C1 segment of cervical spinal cord (tissue), 14 donors: ENCODE data around the gene SERF1B.
"Not testable (repeated sequence)": the region's sequence is repeated elsewhere in the genome, so short reads cannot be mapped to it uniquely, and the experiment has no call there.

Source experiments
- DNase-seq, 14 donors: peaks; one replicate each; lab custom pipeline; 2025; lab: John Stamatoyannopoulos, UW

The SERF1B gene

DNA sequence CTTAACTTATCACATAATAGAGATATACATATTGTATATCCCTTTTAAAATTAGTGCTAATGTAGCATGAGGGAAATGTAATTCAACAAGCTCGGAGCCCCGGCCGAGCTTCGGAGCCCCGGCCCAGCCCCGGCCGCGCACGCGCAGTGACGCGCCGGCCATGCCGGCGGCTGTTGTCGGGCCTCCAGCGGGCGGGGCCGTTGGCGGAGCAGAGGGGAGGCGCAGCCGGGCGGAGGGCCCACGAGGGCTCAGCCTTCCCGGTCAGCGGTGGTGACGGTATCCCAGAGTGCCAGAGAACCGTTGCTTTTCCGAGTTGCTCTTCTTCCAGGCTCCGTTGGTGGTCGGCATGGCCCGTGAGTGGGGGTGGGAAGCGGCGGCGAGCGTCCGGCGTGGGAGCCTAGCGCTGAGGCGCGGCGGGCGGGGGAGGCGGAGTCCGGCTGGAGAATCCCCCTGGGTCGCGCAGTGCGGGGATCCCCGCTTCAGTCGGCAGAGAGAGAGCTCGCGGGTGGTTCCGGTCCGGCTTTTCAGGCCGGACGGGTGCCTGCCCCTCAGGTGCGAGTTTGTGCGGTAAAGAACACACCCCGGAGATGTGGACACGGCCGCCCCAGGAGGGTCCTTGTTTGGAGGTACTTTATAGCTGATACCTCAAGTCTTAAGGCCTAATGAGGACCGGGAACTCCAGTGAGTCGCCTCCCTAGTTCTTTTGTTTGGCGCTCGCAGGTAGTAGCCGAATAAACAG lies at the start of gene SERF1B:
Gene SERF1B (plus strand): TSS at position 146 of the 739 bp plus-strand sequence. CDS start 201 bp downstream, at position 347.
- not testable (repeated sequence) for DNase-seq

DNA sequence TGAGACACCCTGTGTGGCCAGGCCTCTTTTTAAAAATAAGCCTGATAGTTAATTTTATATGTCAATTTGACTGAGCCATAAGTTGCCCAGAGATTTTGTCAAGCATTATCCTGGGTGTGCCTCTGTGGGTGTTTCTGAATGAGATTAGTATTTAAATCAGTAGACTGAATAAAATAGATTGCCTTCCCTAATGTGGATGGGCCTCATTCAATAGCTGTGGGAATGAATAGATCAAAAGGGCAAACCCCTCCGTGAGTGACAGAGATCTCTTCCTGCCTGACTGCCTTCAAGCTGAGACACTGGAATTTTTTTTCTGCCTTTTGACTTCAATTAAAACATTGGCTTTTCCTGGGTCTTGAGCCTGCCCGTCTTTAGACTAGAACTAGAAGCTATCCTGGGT lies 33.3 kb upstream of the SERF1B start:
- DNase-seq = not testable (repeated sequence)

DNA sequence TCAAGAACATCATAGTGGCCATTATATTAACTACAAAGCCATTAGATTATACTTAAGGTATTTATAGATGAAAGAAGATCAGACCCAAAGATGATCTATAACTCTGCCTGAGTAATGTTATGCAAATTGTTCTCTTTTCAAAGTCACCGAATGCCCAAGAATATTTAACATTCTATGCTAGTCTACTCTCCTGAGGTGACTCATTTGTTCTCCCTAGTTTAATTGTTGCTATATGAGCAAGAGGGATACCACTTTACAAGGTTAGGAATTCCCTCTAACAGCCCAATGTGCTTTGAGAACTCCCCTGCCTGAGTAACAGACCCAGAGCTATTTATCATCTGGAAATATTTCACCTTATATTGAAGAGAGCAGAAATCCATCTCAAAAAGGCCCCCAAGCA lies 29.5 kb upstream of the SERF1B start:
- DNase-seq = not testable (repeated sequence)

DNA sequence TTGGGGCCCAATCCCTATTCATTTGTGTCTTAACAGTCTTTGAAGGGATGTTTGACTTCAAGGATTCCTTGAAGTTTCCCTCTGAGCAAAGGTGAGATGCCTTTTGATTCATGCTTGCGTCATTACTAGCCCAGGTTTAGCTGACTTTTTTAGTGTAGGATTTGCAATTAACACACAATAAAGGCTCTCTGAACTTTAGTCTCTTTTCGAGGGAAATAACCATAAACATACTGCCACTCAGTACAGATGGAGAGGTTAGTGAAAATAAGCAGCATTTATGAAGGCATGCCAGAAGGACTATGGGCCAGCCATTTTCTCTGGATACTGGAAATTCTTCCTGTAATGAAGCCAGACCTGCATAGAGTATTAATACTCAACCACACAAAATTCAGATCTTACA lies 4.4 kb upstream of the SERF1B start:
- DNase-seq = not testable (repeated sequence)

DNA sequence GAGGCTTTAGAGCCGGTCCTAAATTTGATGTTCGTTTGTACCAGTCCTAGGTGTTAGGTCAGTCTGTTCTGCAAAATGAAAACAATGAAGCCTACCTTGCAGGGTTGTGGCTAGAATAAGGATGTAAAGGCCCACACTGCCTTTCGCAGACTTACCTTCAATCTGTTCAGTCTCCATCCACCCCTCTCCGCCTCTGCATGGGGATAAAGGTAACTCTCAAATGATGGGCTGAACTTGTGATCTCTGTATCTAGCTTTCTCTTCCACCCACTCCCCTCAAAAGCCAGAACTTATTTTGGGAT lies 744 bp downstream of the SERF1B start:
- not testable (repeated sequence) for DNase-seq

DNA sequence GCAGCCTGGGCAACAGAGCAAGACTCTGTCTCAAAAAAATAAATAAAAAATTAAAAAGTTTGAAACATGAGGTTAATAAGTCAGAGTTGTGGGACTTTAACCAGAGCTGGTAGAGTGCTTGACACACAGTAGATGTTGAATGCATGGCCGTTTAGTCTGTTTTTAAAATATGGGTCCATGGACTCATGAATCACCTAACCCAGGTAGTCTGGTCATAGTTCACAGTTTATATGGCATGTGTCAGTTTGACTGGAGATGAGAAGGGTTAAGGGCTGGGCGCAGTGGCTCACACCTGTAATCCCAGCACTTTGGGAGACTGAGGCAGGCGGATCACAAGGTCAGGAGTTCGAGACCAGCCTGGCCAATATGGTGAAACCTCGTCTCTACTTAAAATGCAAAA lies 6.2 kb downstream of the SERF1B start:
- not testable (repeated sequence) for DNase-seq

DNA sequence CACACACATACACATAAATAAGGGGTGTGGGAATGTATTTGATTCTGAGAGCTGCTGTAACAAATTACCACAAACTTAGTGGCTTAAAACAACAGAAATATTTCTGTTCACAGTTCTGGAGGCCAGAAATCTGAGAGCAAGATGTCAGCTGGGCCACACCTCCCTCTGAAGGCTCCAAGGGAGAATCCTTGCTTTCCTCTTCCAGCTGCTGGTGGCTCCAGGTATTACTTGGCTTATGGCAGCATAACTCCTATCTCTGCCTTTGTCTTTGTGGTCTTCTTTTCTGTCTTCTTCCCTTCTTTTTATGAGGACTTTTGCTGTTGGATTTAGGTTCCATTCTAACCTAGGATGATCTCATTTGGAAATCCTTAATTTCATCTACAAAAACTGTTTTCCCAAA lies 16.4 kb downstream of the SERF1B start:
- not testable (repeated sequence) for DNase-seq

DNA sequence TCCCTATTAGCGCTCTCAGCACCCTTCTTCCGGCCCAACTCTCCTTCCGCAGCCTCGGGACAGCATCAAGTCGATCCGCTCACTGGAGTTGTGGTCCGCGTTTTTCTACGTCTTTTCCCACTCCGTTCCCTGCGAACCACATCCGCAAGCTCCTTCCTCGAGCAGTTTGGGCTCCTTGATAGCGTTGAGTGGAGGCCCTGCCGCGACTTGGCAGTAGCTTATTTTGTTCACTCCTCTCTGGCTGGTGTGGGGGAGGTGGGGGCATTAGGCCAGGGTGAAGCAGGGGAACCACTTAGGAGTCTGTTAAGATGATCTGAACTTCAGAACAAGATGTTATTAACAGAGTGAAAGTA lies 24.7 kb downstream of the SERF1B start:
- not testable (repeated sequence) for DNase-seq

DNA sequence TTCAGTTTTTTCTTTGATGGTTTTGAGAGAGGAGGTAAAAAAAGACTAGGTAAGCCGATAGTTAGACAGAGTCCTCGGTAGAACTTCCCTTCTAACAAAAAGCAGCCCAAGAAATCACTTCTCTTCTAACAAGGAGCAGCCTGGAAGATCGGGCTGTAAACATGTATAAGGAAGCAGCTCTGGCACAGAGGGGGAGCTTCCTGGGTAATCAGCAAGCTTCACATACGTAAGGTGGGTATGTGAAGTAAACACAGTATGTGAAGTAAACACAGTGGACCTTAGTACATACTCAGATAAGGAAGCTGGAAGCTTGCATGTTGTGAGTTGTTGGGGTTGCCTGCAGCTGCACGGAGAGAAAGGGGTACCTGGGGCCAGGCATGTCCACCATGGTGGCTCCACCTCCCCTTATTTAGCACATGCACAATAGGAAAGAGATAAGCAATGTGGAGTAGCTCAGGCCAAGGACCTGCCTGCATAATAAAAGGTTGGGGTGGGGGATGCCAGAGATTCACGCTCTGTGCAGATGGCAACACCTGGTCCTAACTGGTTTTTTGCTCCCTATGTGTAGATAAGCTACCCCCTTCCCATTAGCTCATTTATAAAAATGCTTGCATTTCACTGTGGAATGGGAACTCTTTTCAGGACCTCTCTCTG lies 31.4 kb downstream of the SERF1B start:
- not testable (repeated sequence) for DNase-seq

DNA sequence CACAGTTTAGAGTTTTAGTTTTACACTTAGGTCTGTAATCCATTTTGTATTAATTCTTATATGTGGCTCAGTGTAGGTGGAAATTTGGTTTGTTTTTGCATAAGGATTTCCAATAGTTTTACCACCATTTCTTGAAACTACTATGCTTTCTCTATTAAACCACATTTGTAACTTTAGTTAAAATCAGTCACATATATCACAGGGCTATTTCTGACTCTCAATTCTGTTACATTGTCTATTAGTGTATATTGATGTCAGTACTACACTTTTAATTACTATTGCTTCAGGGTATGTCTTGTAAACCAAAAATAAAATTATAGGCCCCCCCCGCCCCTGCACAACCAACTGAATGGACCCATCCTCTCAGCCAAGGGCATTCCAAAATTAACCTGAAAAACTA lies 32.1 kb downstream of the SERF1B start:
- not testable (repeated sequence) for DNase-seq

DNA sequence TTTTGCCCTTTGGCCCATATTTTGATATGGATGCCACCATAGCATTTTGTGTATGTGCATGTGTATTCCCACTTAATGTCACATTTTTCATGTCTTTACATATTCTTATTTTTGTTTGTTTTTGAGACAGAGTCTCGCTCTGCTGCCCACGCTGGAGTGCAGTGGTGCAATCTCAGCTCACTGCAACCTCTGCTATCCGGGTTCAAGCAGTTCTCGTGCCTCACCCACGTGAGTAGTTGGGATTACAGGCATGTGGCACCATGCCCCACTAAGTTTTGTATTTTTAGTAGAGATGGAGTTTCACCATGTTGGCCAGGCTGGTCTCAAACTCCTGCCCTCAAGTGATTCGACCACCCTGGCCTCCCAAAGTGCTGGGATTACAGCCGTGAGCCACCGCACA lies 52.6 kb downstream of the SERF1B start:
- not testable (repeated sequence) for DNase-seq

DNA sequence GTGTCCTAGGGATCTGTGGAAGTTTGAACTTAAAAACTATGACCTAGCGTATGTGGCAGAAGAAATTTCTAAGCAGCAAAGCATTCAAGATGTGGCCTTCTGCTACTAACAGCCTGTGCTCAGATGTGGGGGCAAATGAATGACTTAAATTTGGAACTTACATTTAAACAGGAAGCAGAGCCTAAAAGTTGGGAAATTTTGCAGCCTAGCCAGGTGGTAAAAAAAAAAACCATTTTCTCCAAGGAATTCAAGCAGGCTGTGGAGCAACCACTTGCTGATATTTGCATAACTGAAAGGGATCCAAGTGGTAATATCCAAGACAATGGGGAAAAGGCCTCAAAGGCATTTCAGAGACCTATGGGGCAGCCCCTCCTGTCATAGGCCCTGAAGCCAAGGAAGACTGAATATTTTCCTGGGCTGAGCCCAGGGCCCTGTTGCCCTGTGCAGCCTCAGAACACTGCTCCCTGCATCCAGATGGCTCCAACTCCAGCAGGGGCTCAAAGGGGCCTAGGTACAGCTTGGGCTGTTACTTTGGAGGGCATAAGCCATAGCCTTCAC lies 63.9 kb downstream of the SERF1B start:
- DNase-seq = not testable (repeated sequence)

DNA sequence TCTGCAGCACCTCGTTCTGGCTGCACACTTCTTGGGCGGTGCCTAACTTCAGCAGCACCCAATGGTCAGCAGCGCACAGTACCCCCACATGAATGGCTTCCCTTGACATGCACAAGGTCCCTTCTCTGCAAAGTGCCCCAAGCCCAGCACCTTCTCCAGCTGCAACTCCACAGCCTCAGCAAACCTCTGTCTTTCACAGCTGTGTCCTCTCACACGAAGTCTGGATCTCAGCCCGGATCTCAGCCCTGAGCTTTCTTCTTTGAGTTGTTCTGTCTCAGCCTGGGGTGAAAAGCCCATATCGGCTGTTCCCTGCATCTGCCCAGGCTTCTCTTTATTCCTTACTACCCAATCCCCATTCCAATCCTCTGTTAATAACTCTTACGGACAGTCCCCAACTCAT lies 66.7 kb downstream of the SERF1B start:
- DNase-seq = not testable (repeated sequence)
